Measurements from ENCODE around the gene LYSMD2.

- TF ChIP-seq CTCF (IDR thresholded peaks at IDR 0.05), result no peak
- no peak for TF ChIP-seq POLR2A (IDR thresholded peaks at IDR 0.05)
These were observed 48.6 kb downstream of the LYSMD2 start for GRCh38 chr15:51688863-51689262.
